K562 (cell line): Measurements from ENCODE around the gene SLC15A1.

ENCODE experiments used
- CBFB ChIP-seq: sonication (generic); formaldehyde crosslinking; IDR thresholded peaks from 2 replicates; pipeline ENCODE4 v1.4.0; 2020; ENCODE audit warnings: mild to moderate bottlenecking, missing genetic modification reagents
- CHD2 ChIP-seq: IDR thresholded peaks from 2 replicates; pipeline ENCODE4 v1.6.1; 2011; ENCODE audit warnings: low read depth, low read length
- ELF4 ChIP-seq: fragments of 450-650 bp; formaldehyde crosslinking; IDR thresholded peaks from 2 replicates; pipeline ENCODE4 v1.4.0; 2022; ENCODE audit warnings: missing genetic modification characterization
- KDM5B ChIP-seq: fragments of 200-600 bp; sonication (generic); IDR thresholded peaks from 2 replicates; pipeline ENCODE4 v1.6.1; 2012; ENCODE audit warnings: low read depth, mild to moderate bottlenecking, moderate library complexity, low read length, control low read depth, inconsistent platforms; ENCODE audit not compliant: insufficient replicate concordance
- MAFK ChIP-seq: IDR thresholded peaks from 2 replicates; pipeline ENCODE4 v1.6.1; 2011; ENCODE audit warnings: low read length, improper control_type of control experiment
- NFXL1 ChIP-seq: fragments of 450-650 bp; formaldehyde crosslinking; IDR thresholded peaks from 2 replicates; pipeline ENCODE4 v1.4.0; 2021; ENCODE audit warnings: mild to moderate bottlenecking
- PHB2 ChIP-seq: fragments of 450-650 bp; IDR thresholded peaks from 2 replicates; pipeline ENCODE4 v1.6.1; 2017; ENCODE audit warnings: low read depth
- POLR2A ChIP-seq: fragments of 450-650 bp; conservative IDR thresholded peaks from 2 replicates; pipeline ENCODE4 v1.6.1; 2016
- STAT5B ChIP-seq: fragments of 250-450 bp; sonication (Bioruptor Pico); IDR thresholded peaks from 2 replicates; pipeline ENCODE4 v1.8.0; 2021; ENCODE audit warnings: mild to moderate bottlenecking, inconsistent platforms
- ZNF224 ChIP-seq: sonication (generic); formaldehyde crosslinking; IDR thresholded peaks from 2 replicates; pipeline ENCODE4 v1.8.0; 2022; ENCODE audit warnings: mild to moderate bottlenecking, missing genetic modification reagents
- ZNF639 ChIP-seq, 2 experiments: fragments of 200-800 bp in 1 of 2; sonication (Bioruptor generic) in 1 of 2; sonication (generic) in 1 of 2; formaldehyde crosslinking in 1 of 2; IDR thresholded peaks in 1 of 2; conservative IDR thresholded peaks in 1 of 2; 2 replicates each; pipeline versions ENCODE4 v1.5.0 to v1.6.1; 2016 to 2020; ENCODE audit warnings: missing compliant biosample characterization in 1 of 2, missing genetic modification characterization in 1 of 2, missing genetic modification reagents in 1 of 2
- TF ChIP-seq, protein P1 (sequence below): fragments of 250-450 bp; sonication (Bioruptor Pico); IDR thresholded peaks from 2 replicates; pipeline ENCODE4 v1.8.0; 2022; ENCODE audit warnings: moderate library complexity, mild to moderate bottlenecking, inconsistent platforms
- TF ChIP-seq, protein P2 (sequence below): fragments of 450-650 bp; IDR thresholded peaks from 2 replicates; pipeline ENCODE4 v1.6.1; 2017; ENCODE audit warnings: mild to moderate bottlenecking, moderate library complexity

DNA sequence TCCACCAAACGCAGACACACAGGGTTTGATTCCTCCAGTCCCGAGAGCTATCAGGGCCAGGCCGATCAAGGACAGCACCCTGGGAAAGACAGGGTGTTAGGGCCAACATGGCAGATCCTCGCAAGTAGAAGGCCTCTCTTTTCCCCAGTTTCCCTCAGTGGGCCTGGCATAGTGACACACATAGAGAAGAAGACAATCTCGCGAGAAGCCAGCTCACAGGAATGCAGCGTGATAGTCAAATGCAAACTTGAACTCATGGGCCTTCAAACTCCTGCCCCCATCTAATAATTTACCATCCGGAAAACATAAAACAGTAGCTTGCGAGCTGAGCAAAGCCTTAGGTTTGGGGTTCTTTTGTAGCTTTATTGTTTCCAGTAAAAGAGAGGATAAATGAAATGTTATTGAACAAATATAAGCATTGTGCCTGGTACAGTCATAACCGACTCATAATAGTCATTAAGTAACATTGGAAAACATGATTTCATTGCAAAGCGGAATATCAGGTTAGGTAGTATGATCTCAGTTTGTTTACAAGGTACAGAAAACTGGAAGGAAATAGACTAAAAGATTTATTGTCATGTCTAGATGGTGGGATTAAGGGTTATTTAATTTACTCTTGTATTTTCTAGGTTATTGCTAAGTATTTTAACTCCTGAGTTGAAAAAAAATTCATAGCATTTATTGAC lies 30.5 kb downstream of the SLC15A1 start:
- no peak for TF ChIP-seq MAFK
- TF ChIP-seq, protein P1, sequence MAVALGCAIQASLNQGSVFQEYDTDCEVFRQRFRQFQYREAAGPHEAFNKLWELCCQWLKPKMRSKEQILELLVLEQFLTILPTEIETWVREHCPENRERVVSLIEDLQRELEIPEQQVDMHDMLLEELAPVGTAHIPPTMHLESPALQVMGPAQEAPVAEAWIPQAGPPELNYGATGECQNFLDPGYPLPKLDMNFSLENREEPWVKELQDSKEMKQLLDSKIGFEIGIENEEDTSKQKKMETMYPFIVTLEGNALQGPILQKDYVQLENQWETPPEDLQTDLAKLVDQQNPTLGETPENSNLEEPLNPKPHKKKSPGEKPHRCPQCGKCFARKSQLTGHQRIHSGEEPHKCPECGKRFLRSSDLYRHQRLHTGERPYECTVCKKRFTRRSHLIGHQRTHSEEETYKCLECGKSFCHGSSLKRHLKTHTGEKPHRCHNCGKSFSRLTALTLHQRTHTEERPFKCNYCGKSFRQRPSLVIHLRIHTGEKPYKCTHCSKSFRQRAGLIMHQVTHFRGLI (CRISPR knock-in tag), result no peak
- TF ChIP-seq, protein P2, sequence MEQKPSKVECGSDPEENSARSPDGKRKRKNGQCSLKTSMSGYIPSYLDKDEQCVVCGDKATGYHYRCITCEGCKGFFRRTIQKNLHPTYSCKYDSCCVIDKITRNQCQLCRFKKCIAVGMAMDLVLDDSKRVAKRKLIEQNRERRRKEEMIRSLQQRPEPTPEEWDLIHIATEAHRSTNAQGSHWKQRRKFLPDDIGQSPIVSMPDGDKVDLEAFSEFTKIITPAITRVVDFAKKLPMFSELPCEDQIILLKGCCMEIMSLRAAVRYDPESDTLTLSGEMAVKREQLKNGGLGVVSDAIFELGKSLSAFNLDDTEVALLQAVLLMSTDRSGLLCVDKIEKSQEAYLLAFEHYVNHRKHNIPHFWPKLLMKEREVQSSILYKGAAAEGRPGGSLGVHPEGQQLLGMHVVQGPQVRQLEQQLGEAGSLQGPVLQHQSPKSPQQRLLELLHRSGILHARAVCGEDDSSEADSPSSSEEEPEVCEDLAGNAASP, result no peak
- no peak for TF ChIP-seq ELF4 (CRISPR knock-in tag)
- no peak for TF ChIP-seq NFXL1 (CRISPR knock-in tag)
- no peak for TF ChIP-seq CBFB
- no peak for TF ChIP-seq ZNF639 (CRISPR knock-in tag; conservative IDR thresholded peaks at IDR 0.05 in 1 of 2, IDR thresholded peaks at IDR 0.05 in 1 of 2)
- TF ChIP-seq ZNF224 (CRISPR knock-in tag), result no peak
- TF ChIP-seq POLR2A, result no peak
- TF ChIP-seq CHD2, result peak; percentile 76
- TF ChIP-seq PHB2, result no peak
- no peak for TF ChIP-seq STAT5B
- TF ChIP-seq KDM5B, result no peak
